A673 (cell line): Measurements from ENCODE around the gene NPLOC4. TPM values are rescaled to one million over a fixed set of nuclear protein-coding genes. Genes with fewer than 3 reads are reported as not detected.

Experiments
- BruUV-seq: library from RNA; stranded (reverse); fragments of 400-500 nt; replicated peaks from 2 replicates; lab custom pipeline; 2021; lab: Mats Ljungman, UMichigan
- CTCF ChIA-PET: fragments of 300-600 bp; sonication (Branson Sonifier 250); formaldehyde crosslinking; loops from one replicate; lab custom pipeline; 2022; ENCODE audit warnings: antibody characterized with exemption; lab: Charles Lee
- POLR2A ChIA-PET: fragments of 300-600 bp; sonication (Branson Sonifier 250); formaldehyde crosslinking; loops from one replicate; lab custom pipeline; 2022; ENCODE audit warnings: antibody characterized with exemption; ENCODE audit not compliant: low non-redundant PET; lab: Charles Lee
- DNase-seq: peaks from one replicate; pipeline ENCODE4 v3.0.0-alpha.2; 2015; ENCODE audit warnings: low spot score
- H3K27ac ChIP-seq: fragments of 200-600 bp; sonication (generic); 2 replicates; pipeline ENCODE4 v1.5.1; 2016; ENCODE audit warnings: mixed run types, low read depth, mild to moderate bottlenecking, mixed read lengths, antibody characterized with exemption, low read length; ENCODE audit not compliant: poor library complexity, severe bottlenecking
- H3K27me3 ChIP-seq: fragments of 200-600 bp; sonication (generic); replicated peaks from 2 replicates; pipeline ENCODE4 v1.6.1; 2017; ENCODE audit warnings: mixed run types, low read depth, mild to moderate bottlenecking, mixed read lengths, antibody characterized with exemption, low read length; ENCODE audit not compliant: insufficient read depth, poor library complexity
- H3K36me3 ChIP-seq: fragments of 200-600 bp; sonication (generic); 2 replicates; pipeline ENCODE4 v1.6.1; 2016; ENCODE audit warnings: mixed run types, mild to moderate bottlenecking, mixed read lengths, antibody characterized with exemption, low read length; ENCODE audit not compliant: insufficient read depth, poor library complexity, severe bottlenecking
- H3K4me1 ChIP-seq: fragments of 200-600 bp; sonication (generic); 2 replicates; pipeline ENCODE4 v1.6.1; 2017; ENCODE audit warnings: mixed run types, mild to moderate bottlenecking, mixed read lengths, antibody characterized with exemption, low read length; ENCODE audit not compliant: insufficient read depth, poor library complexity, severe bottlenecking
- H3K4me3 ChIP-seq: fragments of 200-600 bp; sonication (generic); 2 replicates; pipeline ENCODE4 v1.5.1; 2016; ENCODE audit warnings: low read depth, mixed run types, mild to moderate bottlenecking, mixed read lengths, low read length; ENCODE audit not compliant: poor library complexity, severe bottlenecking
- H3K9me3 ChIP-seq: fragments of 200-600 bp; sonication (generic); 2 replicates; pipeline ENCODE4 v1.6.1; 2016; ENCODE audit warnings: mixed run types, low read depth, mild to moderate bottlenecking, mixed read lengths, antibody characterized with exemption, low read length; ENCODE audit not compliant: poor library complexity, severe bottlenecking
- EZH2 ChIP-seq: fragments of 200-600 bp; sonication (generic); IDR thresholded peaks from 2 replicates; pipeline ENCODE4 v1.6.1; 2017; ENCODE audit warnings: borderline replicate concordance, low read depth, mild to moderate bottlenecking, mixed read lengths, antibody characterized with exemption, low read length; ENCODE audit not compliant: poor library complexity, severe bottlenecking
- intact Hi-C: fragments of 100-400 bp; cut with micrococcal nuclease; formaldehyde crosslinking; loops from one replicate; pipeline ENCODE4 v1.10.0; 2022; ENCODE audit not compliant: unreplicated experiment
- total RNA-seq: library from RNA; stranded (reverse); gene quantifications from 2 replicates; pipeline ENCODE4 v1.2.3, GENCODE V29; 2021
- TF ChIP-seq, protein P1 (sequence below): fragments of 300-800, 200-600 bp; sonication (generic); conservative IDR thresholded peaks from 2 replicates; pipeline ENCODE4 v1.5.1; 2017; ENCODE audit warnings: low read depth, mild to moderate bottlenecking, antibody characterized with exemption, low read length, moderate library complexity, mixed read lengths

The NPLOC4 gene
- total RNA-seq, 1 experiment from 2014 or later: 195 TPM

DNA sequence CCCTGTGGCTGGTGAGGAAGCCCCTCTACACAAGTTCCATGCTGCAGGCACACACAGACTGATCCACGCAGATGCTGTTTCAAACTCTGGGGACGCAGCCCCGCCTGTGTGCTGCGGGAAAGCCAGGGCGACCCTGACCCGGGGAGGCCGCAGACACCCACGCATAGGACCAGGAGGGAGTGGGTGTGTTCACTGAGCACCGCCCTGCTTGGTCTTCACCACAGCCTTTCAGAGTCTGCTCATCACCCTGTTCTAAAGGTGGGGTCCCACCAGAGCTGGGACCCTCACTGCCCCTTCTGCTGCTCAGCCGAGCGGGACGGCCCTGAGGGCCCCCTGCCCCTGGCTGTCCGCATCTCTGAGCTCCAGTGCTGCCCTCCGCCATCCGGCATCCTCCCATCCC, 7.6 kb upstream of the NPLOC4 start:
- DNase-seq: no peak
- no peaks in the 10 kb centered on the region for H3K4me1 ChIP-seq
- ChIA-PET POLR2A (no interaction called here), CTCF (no interaction called here)
- intact Hi-C loops: no loop called here
- no peaks in the 10 kb centered on the region for H3K9me3 ChIP-seq
- H3K27me3 ChIP-seq: peaks cover 6% of the 10 kb centered on the region
- no peak overlapping the region for H3K4me3 ChIP-seq
- H3K27ac ChIP-seq: no peak overlapping the region
- no peaks in the 10 kb centered on the region for H3K36me3 ChIP-seq
- no TSS peak for BruUV-seq
- no peak for TF ChIP-seq EZH2
- TF ChIP-seq, protein P1, sequence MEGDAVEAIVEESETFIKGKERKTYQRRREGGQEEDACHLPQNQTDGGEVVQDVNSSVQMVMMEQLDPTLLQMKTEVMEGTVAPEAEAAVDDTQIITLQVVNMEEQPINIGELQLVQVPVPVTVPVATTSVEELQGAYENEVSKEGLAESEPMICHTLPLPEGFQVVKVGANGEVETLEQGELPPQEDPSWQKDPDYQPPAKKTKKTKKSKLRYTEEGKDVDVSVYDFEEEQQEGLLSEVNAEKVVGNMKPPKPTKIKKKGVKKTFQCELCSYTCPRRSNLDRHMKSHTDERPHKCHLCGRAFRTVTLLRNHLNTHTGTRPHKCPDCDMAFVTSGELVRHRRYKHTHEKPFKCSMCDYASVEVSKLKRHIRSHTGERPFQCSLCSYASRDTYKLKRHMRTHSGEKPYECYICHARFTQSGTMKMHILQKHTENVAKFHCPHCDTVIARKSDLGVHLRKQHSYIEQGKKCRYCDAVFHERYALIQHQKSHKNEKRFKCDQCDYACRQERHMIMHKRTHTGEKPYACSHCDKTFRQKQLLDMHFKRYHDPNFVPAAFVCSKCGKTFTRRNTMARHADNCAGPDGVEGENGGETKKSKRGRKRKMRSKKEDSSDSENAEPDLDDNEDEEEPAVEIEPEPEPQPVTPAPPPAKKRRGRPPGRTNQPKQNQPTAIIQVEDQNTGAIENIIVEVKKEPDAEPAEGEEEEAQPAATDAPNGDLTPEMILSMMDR: no peak

DNA sequence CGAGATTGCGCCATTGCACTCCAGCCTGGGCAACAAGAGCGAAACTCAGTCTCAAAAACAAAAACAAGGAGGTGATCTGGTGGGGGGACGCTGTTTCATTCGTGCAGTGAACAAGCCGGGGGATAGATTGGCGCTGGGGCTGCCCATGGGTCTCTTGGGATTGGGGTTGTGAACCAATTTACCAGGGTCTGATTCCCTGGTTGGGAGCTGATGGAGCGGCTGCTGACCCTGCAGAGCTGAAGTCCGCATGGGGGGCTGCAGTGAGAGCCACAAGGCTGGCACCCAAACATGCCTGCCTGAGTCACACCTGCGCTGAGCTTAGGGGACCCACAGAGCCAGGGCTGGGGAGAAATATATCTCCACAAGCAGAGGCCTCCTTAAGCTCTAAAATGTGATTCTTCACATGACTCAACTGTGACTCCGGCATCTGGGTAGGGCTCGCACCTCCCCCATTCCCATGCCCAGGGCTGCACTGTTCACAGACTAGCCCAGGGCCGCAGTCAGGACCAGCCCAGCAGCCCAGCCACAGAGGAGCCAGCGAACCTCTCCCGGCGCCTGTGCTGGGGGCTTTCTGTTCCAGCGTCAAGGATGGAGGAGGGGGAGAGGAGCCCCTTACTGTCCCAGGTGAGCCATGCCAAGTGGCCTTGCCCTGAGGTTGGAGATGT, 5.0 kb upstream of the NPLOC4 start:
- no TSS peak for BruUV-seq
- Histone ChIP-seq H3K4me3 (no peak overlapping the region), H3K36me3 (no peaks in the 10 kb centered on the region), H3K27ac (no peak overlapping the region), H3K9me3 (no peaks in the 10 kb centered on the region), H3K27me3 (no peaks in the 10 kb centered on the region), H3K4me1 (peaks cover 5% of the 10 kb centered on the region)
- intact Hi-C loops: no loop called here
- ChIA-PET POLR2A (interaction anchor here (0.5 kb wide), 1 partner anchor 336 kb away, joined by 8 read pairs; no protein-coding TSS in a partner anchor), CTCF (no interaction called here)
- no peak for DNase-seq
- TF ChIP-seq, protein P1: no peak
- no peak for TF ChIP-seq EZH2

DNA sequence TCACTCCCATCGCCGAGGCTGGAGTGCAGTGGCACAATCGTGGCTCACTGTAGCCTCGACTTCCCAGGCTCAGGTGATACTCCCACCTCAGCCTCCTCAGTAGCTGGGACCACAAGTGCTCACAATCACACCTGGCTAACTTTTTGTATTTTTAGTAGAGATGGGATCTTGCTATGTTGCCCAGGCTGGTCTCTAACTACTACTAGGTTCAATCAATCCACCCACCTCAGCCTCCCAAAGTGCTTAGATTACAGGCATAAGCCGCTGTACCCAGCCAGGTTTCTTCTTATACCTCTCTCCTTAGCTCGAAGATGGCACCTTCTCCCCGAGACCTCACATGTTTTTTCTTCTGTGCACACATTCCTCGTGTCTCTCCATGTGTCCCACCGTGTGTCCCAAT, 3.1 kb upstream of the NPLOC4 start:
- Histone ChIP-seq H3K27me3 (no peaks in the 10 kb centered on the region), H3K9me3 (no peaks in the 10 kb centered on the region), H3K27ac (no peak overlapping the region), H3K4me3 (no peak overlapping the region), H3K4me1 (peaks cover 14% of the 10 kb centered on the region), H3K36me3 (no peaks in the 10 kb centered on the region)
- DNase-seq: no peak
- intact Hi-C loops: no loop called here
- CTCF ChIA-PET: no interaction called here
- TF ChIP-seq, protein P1: no peak
- TF ChIP-seq EZH2: no peak
- POLR2A ChIA-PET: no interaction called here
- no TSS peak for BruUV-seq
